ENCODE results near the gene LRRTM2.
"Not testable (repeated sequence)": the region's sequence is repeated elsewhere in the genome, so short reads cannot be mapped to it uniquely, and the experiment has no call there.

The LRRTM2 gene

GRCh38 chr5:138874771-138875551 lies at the start of gene LRRTM2:
Gene LRRTM2 (minus strand): TSS chr5:138875335. CDS start chr5:138874911, 424 bp downstream.
- H3K9ac ChIP-seq (ENCODE audit: low read depth, low read length): 0 out of 2 replicates have a peak within 1 kb of the TSS, but pooled peaks have one; percentile 31

GRCh38 chr5:138922494-138922893 lies 47.4 kb upstream of the LRRTM2 start:
- H3K4me1 ChIP-seq (ENCODE audit: control insufficient read depth, insufficient read depth, low read length): no peaks in the 10 kb centered on the region
- no peak overlapping the region for H3K9ac ChIP-seq (ENCODE audit: low read depth, low read length)
- peaks cover 71% of the 10 kb centered on the region for H3K36me3 ChIP-seq (ENCODE audit: control insufficient read depth, insufficient read depth, low read length)
- no peaks in the 10 kb centered on the region for H3K27me3 ChIP-seq (ENCODE audit: control insufficient read depth, insufficient read depth, low read length)
- no peak overlapping the region for H3K27ac ChIP-seq (ENCODE audit: low read depth, low read length)
- H3K9me3 ChIP-seq (ENCODE audit: control insufficient read depth, insufficient read depth, low read length): no peaks in the 10 kb centered on the region
- H3K4me3 ChIP-seq (ENCODE audit: low read depth, low read length): no peak overlapping the region

More at GRCh38 chr5:138874771-138875551, at the start of gene LRRTM2:
- Histone ChIP-seq H3K4me3 (ENCODE audit: low read depth, low read length) (peak within 1 kb of the TSS; percentile 6; the same call in 1 of the 2 replicates), H3K27me3 (ENCODE audit: control insufficient read depth, insufficient read depth, low read length) (no peaks in the 10 kb centered on the region), H3K27ac (ENCODE audit: low read depth, low read length) (no peak within 1 kb of the TSS), H3K9me3 (ENCODE audit: control insufficient read depth, insufficient read depth, low read length) (no peaks in the 10 kb centered on the region), H3K4me1 (ENCODE audit: control insufficient read depth, insufficient read depth, low read length) (peaks cover 75% of the 10 kb centered on the region), H3K36me3 (ENCODE audit: control insufficient read depth, insufficient read depth, low read length) (no peaks in the 10 kb centered on the region)

DNA sequence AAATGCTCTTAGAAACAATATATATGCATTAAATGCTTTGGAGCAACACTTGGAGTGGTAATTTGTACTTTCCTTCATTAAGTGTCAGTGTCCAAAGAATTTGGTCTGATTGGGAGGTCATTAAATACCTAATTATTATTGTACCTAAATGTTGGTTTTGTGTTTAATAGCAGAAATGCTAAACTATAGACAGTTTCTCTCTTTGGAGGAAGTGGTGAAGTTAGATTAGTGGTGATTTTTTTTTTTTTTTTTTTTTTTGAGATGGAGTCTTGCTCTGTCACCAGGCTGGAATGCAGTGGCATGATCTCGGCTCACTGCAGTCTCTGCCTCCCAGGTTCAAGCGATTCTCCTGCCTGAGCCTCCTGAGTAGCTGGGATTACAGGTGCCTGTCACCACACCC lies 46.2 kb upstream of the LRRTM2 start:
- H3K4me1 ChIP-seq (ENCODE audit: control insufficient read depth, insufficient read depth, low read length); H3K27ac ChIP-seq (ENCODE audit: low read depth, low read length); H3K4me3 ChIP-seq (ENCODE audit: low read depth, low read length); H3K9me3 ChIP-seq (ENCODE audit: control insufficient read depth, insufficient read depth, low read length); H3K27me3 ChIP-seq (ENCODE audit: control insufficient read depth, insufficient read depth, low read length); H3K9ac ChIP-seq (ENCODE audit: low read depth, low read length): not testable (repeated sequence)
- H3K36me3 ChIP-seq (ENCODE audit: control insufficient read depth, insufficient read depth, low read length): peaks cover 66% of the 10 kb centered on the region

- Histone ChIP-seq H3K4me1 (ENCODE audit: control insufficient read depth, insufficient read depth, low read length) (no peaks in the 10 kb centered on the region), H3K9ac (ENCODE audit: low read depth, low read length) (no peak overlapping the region), H3K4me3 (ENCODE audit: low read depth, low read length) (no peak overlapping the region), H3K27ac (ENCODE audit: low read depth, low read length) (no peak overlapping the region), H3K36me3 (ENCODE audit: control insufficient read depth, insufficient read depth, low read length) (peaks cover 58% of the 10 kb centered on the region), H3K27me3 (ENCODE audit: control insufficient read depth, insufficient read depth, low read length) (no peaks in the 10 kb centered on the region), H3K9me3 (ENCODE audit: control insufficient read depth, insufficient read depth, low read length) (no peaks in the 10 kb centered on the region)
These were observed 45.0 kb upstream of the LRRTM2 start for GRCh38 chr5:138920181-138920580.

- no peak overlapping the region for H3K4me3 ChIP-seq (ENCODE audit: low read depth, low read length)
- no peaks in the 10 kb centered on the region for H3K27me3 ChIP-seq (ENCODE audit: control insufficient read depth, insufficient read depth, low read length)
- no peaks in the 10 kb centered on the region for H3K9me3 ChIP-seq (ENCODE audit: control insufficient read depth, insufficient read depth, low read length)
- no peak overlapping the region for H3K27ac ChIP-seq (ENCODE audit: low read depth, low read length)
- H3K9ac ChIP-seq (ENCODE audit: low read depth, low read length): no peak overlapping the region
- peaks cover 52% of the 10 kb centered on the region for H3K36me3 ChIP-seq (ENCODE audit: control insufficient read depth, insufficient read depth, low read length)
- no peaks in the 10 kb centered on the region for H3K4me1 ChIP-seq (ENCODE audit: control insufficient read depth, insufficient read depth, low read length)
These were observed 43.6 kb upstream of the LRRTM2 start for GRCh38 chr5:138918686-138919085.

GRCh38 chr5:138914338-138914737 lies 39.2 kb upstream of the LRRTM2 start:
- H3K9me3 ChIP-seq (ENCODE audit: control insufficient read depth, insufficient read depth, low read length): no peaks in the 10 kb centered on the region
- no peaks in the 10 kb centered on the region for H3K4me1 ChIP-seq (ENCODE audit: control insufficient read depth, insufficient read depth, low read length)
- H3K27me3 ChIP-seq (ENCODE audit: control insufficient read depth, insufficient read depth, low read length): no peaks in the 10 kb centered on the region
- peaks cover 44% of the 10 kb centered on the region for H3K36me3 ChIP-seq (ENCODE audit: control insufficient read depth, insufficient read depth, low read length)
- H3K27ac ChIP-seq (ENCODE audit: low read depth, low read length): no peak overlapping the region
- no peak overlapping the region for H3K9ac ChIP-seq (ENCODE audit: low read depth, low read length)
- no peak overlapping the region for H3K4me3 ChIP-seq (ENCODE audit: low read depth, low read length)

DNA sequence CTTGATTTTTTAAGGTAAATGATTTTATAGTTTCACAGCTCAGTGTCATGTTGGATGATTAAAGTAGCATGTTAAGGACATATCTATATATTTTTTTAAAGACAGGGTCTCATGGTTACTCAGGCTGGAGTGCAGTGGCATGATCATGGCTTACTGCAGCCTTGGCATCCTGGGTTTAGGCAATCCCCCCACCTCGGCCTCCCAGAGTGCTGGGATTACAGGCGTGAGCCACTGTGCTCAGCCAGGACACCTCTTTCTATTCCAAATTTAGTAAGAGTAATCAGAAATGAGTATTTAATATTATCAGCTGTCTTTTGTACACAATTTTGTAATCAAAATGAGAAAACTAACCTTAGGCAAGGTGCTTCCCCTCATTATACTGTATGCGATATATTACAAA lies 38.6 kb upstream of the LRRTM2 start:
- Histone ChIP-seq H3K27me3 (ENCODE audit: control insufficient read depth, insufficient read depth, low read length) (no peaks in the 10 kb centered on the region), H3K9me3 (ENCODE audit: control insufficient read depth, insufficient read depth, low read length) (no peaks in the 10 kb centered on the region), H3K4me1 (ENCODE audit: control insufficient read depth, insufficient read depth, low read length) (no peaks in the 10 kb centered on the region), H3K27ac (ENCODE audit: low read depth, low read length) (no peak overlapping the region), H3K9ac (ENCODE audit: low read depth, low read length) (no peak overlapping the region), H3K4me3 (ENCODE audit: low read depth, low read length) (no peak overlapping the region), H3K36me3 (ENCODE audit: control insufficient read depth, insufficient read depth, low read length) (peaks cover 40% of the 10 kb centered on the region)

DNA sequence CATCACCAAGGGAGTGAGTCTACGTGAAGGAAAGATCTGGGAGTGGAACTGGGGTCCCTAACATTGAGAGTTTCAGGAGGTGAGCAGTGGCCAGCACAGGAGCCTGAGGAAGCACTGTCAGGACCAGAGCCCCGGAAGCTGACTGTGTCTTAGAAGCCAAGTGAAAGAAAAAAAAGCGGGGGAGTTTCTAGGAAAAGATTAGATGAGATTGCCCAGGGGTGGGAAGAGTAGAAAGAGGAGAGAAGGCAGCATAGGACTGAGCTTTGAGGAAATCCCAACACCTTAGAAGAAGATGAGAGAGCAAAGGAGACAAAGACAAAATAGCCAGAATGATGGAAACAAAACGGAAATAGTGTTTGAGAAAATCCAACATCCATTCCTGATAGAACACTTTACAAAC lies 37.0 kb upstream of the LRRTM2 start:
- Histone ChIP-seq H3K9ac (ENCODE audit: low read depth, low read length) (no peak overlapping the region), H3K27me3 (ENCODE audit: control insufficient read depth, insufficient read depth, low read length) (no peaks in the 10 kb centered on the region), H3K27ac (ENCODE audit: low read depth, low read length) (no peak overlapping the region), H3K36me3 (ENCODE audit: control insufficient read depth, insufficient read depth, low read length) (peaks cover 35% of the 10 kb centered on the region), H3K9me3 (ENCODE audit: control insufficient read depth, insufficient read depth, low read length) (no peaks in the 10 kb centered on the region), H3K4me3 (ENCODE audit: low read depth, low read length) (no peak overlapping the region), H3K4me1 (ENCODE audit: control insufficient read depth, insufficient read depth, low read length) (no peaks in the 10 kb centered on the region)

- peaks cover 37% of the 10 kb centered on the region for H3K36me3 ChIP-seq (ENCODE audit: control insufficient read depth, insufficient read depth, low read length)
- no peaks in the 10 kb centered on the region for H3K9me3 ChIP-seq (ENCODE audit: control insufficient read depth, insufficient read depth, low read length)
- no peak overlapping the region for H3K4me3 ChIP-seq (ENCODE audit: low read depth, low read length)
- H3K27me3 ChIP-seq (ENCODE audit: control insufficient read depth, insufficient read depth, low read length): no peaks in the 10 kb centered on the region
- H3K4me1 ChIP-seq (ENCODE audit: control insufficient read depth, insufficient read depth, low read length): no peaks in the 10 kb centered on the region
- no peak overlapping the region for H3K27ac ChIP-seq (ENCODE audit: low read depth, low read length)
- H3K9ac ChIP-seq (ENCODE audit: low read depth, low read length): no peak overlapping the region
These were observed 36.3 kb upstream of the LRRTM2 start for GRCh38 chr5:138911441-138911840.

GRCh38 chr5:138910546-138911185 lies 35.5 kb upstream of the LRRTM2 start:
- H3K9me3 ChIP-seq (ENCODE audit: control insufficient read depth, insufficient read depth, low read length): no peaks in the 10 kb centered on the region
- H3K4me1 ChIP-seq (ENCODE audit: control insufficient read depth, insufficient read depth, low read length): no peaks in the 10 kb centered on the region
- H3K9ac ChIP-seq (ENCODE audit: low read depth, low read length): no peak overlapping the region
- H3K27ac ChIP-seq (ENCODE audit: low read depth, low read length): no peak overlapping the region
- no peaks in the 10 kb centered on the region for H3K27me3 ChIP-seq (ENCODE audit: control insufficient read depth, insufficient read depth, low read length)
- H3K36me3 ChIP-seq (ENCODE audit: control insufficient read depth, insufficient read depth, low read length): peaks cover 45% of the 10 kb centered on the region
- no peak overlapping the region for H3K4me3 ChIP-seq (ENCODE audit: low read depth, low read length)

DNA sequence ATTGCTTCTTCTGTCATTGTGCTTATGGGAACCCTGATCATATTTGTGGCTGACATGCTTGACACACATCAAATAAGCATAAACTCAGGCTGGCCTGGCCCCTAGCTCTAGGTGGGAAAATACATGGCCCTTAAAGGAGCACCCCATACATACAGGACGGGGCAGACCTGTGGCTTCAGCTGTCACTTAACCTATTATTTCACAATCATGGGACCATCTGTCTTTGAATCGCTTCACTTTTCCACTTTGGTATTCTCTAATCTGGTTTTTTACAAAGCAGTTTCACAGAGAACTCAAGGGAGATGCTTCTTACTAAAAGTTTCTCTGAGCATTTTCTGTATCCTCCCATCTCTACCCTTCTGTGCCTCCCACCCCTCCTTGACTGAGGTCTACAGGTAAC lies 34.6 kb upstream of the LRRTM2 start:
- H3K36me3 ChIP-seq (ENCODE audit: control insufficient read depth, insufficient read depth, low read length): peaks cover 47% of the 10 kb centered on the region
- no peaks in the 10 kb centered on the region for H3K27me3 ChIP-seq (ENCODE audit: control insufficient read depth, insufficient read depth, low read length)
- no peak overlapping the region for H3K4me3 ChIP-seq (ENCODE audit: low read depth, low read length)
- no peak overlapping the region for H3K9ac ChIP-seq (ENCODE audit: low read depth, low read length)
- H3K27ac ChIP-seq (ENCODE audit: low read depth, low read length): no peak overlapping the region
- H3K4me1 ChIP-seq (ENCODE audit: control insufficient read depth, insufficient read depth, low read length): no peaks in the 10 kb centered on the region
- H3K9me3 ChIP-seq (ENCODE audit: control insufficient read depth, insufficient read depth, low read length): no peaks in the 10 kb centered on the region

Data from HUES48 (cell line).